SHP77 (cell line): ENCODE results near the gene RAVER1.
A peak's percentile ranks its signal among the peaks of the same experiment; 100 is the strongest.

Source experiments
- DNase-seq, 2 experiments: peaks; one replicate each; lab custom pipeline; 2025; lab: John Stamatoyannopoulos, UW

Gene RAVER1

DNA sequence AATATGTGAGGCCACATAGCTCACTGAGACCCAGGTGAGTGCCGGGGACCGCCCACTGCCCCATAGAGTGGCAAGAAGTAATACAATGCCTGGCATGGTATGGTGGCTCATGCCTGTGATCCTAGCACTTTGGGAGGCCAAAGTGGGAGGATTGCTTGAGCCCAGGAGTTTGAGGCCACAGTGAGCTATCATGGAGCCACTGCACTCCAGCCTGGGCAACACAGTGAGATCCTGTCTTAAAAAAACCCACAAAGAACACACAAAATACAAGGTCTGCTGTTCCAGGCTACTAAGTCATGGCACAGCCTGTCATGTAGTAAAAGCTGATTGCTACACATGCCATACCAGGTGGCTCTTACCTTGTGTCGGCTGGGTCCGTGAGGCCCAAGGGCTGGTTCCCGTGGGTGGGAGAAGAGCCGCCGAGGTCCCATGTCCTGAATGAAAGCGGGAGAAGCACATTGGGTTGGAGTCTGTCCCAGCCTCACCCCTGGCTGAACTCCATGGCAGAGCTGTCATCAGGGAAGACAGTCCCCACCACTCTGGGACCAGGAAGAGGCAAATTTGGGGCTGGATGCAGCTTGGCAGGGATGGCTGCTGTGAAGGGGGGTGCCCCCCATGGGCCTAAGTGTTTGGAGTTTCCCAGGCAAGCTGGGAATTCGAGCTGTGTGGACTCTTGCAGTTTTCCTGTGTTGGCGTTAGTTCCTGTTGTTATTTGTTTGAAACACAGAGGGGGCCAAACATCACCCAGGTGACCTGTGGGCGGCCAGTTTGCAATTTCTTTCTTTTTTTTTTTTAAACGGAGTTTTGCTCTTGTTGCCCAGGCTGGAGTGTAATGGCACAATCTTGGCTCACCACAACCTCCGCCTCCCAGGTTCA, 14.3 kb downstream of the RAVER1 start:
- DNase-seq = no peak

GRCh38 chr19:10317857-10318462, 15.4 kb downstream of the RAVER1 start:
- DNase-seq = no peak

DNA sequence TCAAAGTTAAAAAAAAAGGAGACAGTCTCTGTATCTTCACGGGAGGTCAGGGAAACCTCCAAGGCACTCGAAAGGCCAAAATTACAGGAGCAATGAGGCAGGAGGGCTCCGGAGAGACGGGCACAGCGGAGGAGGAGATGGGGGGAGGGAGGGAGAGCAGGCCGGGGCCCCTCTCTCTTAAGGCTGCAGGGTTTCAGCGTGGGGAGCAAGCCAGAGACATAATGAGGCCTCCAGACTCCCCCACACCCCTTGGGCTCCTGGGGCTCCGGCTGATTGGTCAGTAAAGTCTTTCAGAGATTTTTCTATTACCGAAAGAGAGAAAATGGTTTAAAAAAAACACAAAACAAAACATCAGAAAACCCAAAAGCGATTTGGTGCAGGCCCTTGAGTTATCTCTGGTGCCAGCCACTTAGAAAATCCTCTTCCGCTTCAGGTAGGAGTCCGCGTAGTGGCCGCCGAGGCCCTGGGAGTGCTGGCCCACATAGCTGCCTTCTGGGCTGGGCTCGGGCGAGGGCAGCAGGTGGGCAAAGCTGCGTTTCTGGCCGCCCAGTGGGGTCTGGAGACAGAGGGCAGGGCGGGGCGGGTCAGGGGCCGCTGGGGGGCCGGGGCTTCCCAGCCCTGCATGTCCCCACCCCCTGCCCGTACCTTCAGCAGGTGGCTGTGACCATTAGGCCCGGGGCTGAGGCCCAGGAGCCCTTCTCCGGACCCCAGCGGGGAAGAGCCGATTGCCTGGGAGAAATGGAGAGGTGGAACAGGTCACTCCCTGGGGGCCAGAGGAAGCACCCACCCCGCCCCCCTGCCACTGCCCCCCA, 16.1 kb downstream of the RAVER1 start:
- no peak for DNase-seq

GRCh38 chr19:10316229-10317044, 16.9 kb downstream of the RAVER1 start:
- DNase-seq = no peak

DNA sequence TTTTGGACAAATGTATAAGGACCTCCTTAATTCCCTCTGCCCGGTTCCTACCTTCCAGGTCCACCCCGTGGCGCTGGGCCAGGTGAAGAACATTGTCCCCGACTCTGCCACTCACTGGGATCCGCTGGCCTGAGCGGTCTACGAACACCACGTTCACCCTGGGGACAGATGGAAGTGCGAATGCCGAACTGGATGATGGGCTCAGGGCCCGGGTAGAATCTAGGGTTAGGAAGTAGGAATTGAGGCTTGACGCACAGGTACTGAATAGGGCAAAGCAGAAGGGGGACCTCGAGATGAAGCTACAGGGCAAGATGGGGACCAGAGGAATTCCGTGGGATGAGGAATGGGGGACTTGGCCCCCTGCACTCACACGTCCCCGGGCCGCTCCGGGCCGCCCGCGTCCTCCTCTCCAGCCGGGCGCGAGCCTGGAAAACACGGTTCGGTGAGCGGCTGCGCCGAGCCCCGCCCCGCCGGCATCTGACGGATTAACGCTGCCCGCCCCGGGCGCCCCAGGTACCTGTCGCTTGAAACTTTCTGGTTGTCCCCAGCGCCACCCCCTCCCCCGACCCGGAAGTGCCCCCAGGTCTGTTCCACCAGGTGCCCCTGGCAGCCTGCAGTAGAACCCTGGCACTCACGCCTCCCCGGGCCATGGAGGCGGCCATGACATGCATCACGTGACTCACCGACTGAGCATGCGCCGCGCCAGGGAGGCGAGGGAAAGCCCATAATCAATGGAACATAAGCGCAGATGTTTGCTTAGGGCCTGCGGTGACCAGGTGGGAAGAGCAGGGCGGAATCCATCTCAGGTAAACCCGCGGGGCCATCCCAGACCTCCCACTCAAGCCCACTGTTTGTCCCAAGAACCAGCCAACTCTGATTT, 17.8 kb downstream of the RAVER1 start, which contains the start of gene FDX2:
FDX2 (minus strand) TSS at position 681 of the 880 bp plus-strand sequence; CDS start at position 662, 19 bp downstream.
- peak; percentile 80 to 86 for DNase-seq

DNA sequence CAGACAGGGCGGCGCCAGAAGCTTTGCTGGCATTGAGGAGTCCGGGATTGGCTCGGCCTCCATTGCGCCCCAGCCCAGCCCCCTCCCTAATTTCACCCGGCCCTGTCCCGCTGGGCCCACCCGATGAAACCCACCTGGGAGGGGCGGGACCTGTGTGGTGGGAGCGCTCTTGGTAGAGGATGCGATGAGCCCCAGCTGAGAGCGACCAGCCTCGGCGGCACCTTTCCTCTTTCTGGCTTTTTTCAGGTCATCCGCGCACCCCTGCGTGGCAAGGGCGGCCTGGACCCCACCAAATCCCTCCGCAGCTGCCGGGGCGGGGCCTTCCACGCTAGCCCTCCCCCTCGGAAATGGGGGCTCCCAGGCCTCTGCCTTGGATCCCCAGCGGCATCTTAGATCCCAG, 23.9 kb downstream of the RAVER1 start, which contains the start of gene ZGLP1:
ZGLP1 (minus strand) TSS at position 393 of the 400 bp plus-strand sequence.
- no peak for DNase-seq

DNA sequence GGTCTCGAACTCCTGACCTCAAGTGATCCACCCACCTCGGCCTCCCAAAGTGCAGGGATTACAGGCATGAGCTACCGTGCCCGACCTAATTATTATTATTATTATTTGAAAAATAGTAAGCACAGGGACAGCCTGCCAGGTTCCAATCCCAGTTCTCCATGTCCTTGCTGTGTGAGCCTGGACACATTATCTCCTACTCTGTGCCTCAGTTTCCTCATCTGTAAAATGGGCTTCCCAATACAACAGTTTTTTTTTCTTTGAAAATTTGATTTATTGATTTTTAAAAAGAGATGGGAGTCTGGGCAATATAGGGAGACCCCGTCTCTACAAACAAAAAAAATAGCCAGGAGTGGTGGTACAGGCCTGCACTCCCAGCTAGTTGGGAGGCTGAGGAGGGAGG, 27.0 kb downstream of the RAVER1 start:
- no peak for DNase-seq

DNA sequence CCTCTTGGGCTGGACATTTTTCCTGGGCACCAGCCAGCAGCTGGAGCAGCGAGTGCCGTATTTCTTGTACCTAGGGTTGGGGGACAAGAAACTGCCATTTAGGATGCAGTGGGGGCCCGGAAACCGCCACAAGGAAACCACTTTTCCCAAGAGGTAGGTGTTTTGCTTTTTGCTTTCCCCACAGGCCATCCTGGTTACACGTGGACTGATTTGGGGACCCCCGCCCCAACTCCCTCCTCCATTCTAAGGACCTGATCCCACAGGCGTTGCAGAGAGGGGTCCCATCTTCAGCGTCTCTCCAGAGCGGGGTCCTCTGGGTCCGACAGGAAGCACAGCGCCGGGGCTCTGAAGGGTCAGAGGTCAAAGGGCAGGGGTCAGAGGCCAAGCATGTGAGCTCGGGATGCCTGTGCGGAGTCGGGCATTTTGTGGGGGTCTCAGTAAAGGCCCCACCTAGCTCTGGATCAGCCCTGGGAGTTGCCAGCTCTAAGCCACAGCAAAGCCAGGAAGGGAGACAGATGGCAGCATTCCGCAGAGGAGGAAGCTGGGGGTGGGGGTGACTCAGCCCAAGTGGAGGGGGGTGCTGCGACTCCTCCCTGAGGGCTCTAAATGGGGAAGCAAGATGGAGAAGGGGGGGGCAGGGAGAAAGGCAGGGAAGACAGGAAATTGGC, 28.1 kb downstream of the RAVER1 start:
- DNase-seq = no peak

- no peak for DNase-seq
Observed at GRCh38 chr19:10299545-10300458, 33.5 kb downstream of the RAVER1 start.

DNA sequence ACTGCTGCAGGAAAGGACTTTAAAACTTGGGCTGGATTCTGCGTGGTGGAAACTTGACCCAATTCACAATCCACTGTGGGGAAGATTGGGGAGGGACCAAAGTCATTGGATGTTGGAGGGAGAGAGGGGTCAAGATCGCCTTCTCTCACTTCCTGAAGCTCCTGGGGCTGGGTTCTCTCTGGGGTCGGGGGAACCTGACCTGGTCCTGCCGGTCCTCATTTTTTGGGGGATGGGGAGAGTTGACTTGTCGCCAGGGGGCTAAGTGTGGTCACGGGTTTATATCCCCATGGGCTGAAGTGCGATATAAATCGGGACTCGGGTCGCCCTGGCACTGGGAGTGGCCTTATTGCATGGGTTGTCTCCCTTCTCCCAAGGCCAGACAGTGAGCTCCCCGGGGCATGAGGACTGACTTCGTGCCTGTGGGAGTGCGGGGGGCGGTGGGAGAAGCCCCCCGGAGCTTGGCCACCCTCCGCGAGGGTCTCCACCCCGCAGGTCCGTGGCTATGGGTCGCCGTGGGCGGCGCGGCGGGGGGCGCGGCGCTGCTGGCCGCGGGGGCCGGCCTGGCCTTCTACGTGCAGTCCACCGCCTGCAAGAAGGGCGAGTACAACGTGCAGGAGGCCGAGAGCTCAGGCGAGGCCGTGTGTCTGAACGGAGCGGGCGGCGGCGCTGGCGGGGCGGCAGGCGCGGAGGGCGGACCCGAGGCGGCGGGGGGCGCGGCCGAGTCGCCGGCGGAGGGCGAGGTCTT, 37.3 kb downstream of the RAVER1 start:
- no peak for DNase-seq

DNA sequence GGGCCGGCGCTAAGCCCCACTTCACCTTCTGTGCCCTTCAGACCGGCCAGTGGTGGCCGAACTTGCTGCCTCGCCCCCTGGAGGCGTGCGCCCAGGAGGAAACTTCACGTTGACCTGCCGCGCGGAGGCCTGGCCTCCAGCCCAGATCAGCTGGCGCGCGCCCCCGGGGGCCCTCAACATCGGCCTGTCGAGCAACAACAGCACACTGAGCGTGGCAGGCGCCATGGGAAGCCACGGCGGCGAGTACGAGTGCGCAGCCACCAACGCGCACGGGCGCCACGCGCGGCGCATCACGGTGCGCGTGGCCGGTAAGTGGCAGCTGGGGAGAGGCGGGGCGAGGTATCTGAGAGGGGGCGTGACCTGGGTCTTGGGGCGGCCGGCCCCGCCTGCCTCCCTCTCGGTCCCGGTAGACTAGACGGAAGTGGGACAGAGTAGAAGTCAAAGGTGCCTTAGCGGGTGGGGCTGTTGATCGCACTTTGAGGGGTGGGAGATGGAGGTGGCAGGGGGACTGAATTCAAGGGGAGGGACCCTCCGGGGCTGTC, 38.0 kb downstream of the RAVER1 start:
- no peak for DNase-seq

DNA sequence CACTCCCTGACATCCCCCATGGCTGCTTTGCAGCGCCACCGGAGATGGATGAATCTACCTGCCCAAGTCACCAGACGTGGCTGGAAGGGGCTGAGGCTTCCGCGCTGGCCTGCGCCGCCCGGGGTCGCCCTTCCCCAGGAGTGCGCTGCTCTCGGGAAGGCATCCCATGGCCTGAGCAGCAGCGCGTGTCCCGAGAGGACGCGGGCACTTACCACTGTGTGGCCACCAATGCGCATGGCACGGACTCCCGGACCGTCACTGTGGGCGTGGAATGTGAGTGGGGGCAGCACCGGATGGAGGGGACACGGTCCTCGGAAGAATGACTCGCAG, 39.0 kb downstream of the RAVER1 start:
- DNase-seq = no peak

DNA sequence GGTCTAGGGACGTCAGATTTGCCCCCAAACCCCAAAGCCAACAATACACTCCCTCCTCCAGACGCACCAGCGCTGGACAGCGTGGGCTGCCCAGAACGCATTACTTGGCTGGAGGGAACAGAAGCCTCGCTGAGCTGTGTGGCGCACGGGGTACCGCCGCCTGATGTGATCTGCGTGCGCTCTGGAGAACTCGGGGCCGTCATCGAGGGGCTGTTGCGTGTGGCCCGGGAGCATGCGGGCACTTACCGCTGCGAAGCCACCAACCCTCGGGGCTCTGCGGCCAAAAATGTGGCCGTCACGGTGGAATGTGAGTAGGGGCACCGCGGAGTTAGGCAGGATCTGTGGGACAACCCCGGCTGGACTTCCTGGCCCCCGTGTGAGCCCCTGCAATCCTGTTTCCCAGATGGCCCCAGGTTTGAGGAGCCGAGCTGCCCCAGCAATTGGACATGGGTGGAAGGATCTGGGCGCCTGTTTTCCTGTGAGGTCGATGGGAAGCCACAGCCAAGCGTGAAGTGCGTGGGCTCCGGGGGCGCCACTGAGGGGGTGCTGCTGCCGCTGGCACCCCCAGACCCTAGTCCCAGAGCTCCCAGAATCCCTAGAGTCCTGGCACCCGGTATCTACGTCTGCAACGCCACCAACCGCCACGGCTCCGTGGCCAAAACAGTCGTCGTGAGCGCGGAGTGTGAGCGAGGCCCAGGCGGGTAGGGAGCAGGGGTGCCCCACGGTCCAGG, 39.5 kb downstream of the RAVER1 start:
- no peak for DNase-seq

DNA sequence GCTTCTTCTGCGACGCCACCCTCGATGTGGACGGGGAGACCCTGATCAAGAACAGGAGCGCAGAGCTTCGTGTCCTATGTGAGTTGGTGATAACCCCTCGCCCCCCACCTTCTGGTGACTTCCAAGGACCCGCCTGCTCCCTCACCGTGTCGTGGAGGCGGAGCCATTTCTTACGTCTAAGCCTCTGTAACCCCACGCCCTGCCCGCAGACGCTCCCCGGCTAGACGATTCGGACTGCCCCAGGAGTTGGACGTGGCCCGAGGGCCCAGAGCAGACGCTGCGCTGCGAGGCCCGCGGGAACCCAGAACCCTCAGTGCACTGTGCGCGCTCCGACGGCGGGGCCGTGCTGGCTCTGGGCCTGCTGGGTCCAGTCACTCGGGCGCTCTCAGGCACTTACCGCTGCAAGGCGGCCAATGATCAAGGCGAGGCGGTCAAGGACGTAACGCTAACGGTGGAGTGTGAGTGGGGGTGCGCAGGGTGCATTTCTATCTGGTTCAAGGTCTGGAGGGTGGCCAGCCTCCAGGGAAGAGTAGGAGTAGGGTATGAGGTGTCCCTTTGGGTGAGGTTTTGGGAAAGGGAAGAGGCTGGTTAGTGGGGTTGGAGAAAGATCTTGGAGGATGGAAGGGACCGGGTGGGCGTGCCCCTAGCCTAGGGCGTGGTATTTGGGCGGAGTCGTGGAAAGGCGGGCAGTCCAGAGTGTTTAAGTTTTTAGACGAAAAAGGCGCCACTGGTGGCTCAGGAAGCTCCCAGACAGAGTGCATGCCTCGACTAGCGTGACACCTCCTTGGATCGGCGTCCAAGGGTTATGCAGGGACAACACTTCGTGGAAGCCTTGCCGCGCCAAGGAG, 40.3 kb downstream of the RAVER1 start:
- no peak for DNase-seq

- DNase-seq = peak; percentile 72 to 88
Observed at GRCh38 chr19:10292206-10292788, 41.0 kb downstream of the RAVER1 start.
